C4-2B (cell line): ENCODE results near the gene OR7A17.

Experiments
- CTCF ChIP-seq: fragments of 450-650 bp; conservative IDR thresholded peaks from 2 replicates; pipeline ENCODE4 v1.5.1; 2017; ENCODE audit warnings: mild to moderate bottlenecking
- ZFX ChIP-seq: fragments of 450-650 bp; IDR thresholded peaks from 2 replicates; pipeline ENCODE4 v1.6.1; 2017

GRCh38 chr19:14871619-14872230 is 14.2 kb downstream of the OR7A17 start:
- TF ChIP-seq CTCF: peak; percentile 81
- TF ChIP-seq ZFX: no peak
